GM19035 (cell line): ENCODE results near the gene MEIG1.
"Not testable (repeated sequence)": the region's sequence is repeated elsewhere in the genome, so short reads cannot be mapped to it uniquely, and the experiment has no call there.

Source experiments
- ATAC-seq: cut with Tn5 transposase; IDR thresholded peaks from one replicate; pipeline ENCODE4 v1.9.1; 2021; ENCODE audit not compliant: unreplicated experiment

Gene MEIG1

GRCh38 chr10:14959221-14960057 lies at the start of gene MEIG1:
Gene MEIG1 (plus strand): TSS chr10:14959388. CDS start chr10:14966469, 7,081 bp downstream.
- ATAC-seq = peak; percentile 83

DNA sequence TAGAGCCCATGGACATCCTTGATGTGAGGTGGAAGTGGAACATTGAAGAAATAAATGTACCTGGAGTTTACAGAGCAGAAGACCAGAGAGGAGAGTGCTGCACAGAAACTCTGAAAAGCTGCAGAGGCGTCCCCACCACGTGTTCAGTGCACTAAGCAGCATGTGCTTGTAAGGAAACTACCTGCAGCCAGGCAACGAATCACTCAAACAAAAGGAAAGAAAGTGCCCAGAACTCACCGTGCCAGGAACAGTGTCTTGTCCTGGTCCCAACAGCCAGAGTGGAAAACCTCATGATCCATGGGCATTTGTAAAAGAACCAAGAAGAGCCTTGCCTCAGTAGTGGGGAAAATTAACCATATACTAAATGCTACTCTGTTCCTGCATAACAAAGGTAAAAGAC lies 48.2 kb upstream of the MEIG1 start:
- ATAC-seq = no peak

DNA sequence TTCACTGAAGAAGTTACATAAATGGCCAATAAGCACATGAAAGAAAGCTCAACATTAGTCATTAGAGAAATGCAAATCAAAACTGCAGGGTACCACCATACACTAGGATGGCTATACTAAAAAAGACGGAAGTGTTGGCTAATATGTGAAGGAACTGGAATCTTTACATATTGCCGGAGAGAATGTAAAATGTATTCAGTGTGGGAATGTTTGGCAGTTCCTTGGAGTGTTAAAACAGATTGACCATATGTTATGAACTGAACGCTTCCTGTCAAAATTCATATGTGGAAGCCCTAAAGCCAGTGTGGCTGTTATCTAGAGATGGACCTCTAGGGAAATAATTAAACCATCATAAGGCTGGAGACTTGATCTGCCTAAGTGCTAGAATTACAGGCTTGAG lies 47.4 kb upstream of the MEIG1 start:
- ATAC-seq = no peak

- no peak for ATAC-seq
Measured at GRCh38 chr10:14916600-14916999, 42.6 kb upstream of the MEIG1 start.

DNA sequence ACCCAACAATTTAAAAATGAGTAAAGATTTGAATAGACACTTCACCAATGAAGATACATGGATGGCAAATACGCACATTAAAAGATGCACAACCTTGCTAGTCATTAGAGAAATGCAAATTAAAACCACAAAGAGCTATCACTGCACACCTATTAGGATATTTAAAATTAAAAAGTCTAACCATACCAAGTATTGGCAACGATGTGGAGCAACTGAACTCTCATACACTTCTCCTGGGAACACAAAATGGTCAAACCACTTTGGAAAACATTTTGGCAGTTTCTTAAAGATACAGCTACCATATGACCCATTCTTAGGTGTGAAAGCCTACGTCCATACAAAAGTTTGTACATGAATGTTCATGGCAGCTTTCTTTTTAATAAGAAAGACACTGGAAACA lies 41.4 kb upstream of the MEIG1 start:
- no peak for ATAC-seq

DNA sequence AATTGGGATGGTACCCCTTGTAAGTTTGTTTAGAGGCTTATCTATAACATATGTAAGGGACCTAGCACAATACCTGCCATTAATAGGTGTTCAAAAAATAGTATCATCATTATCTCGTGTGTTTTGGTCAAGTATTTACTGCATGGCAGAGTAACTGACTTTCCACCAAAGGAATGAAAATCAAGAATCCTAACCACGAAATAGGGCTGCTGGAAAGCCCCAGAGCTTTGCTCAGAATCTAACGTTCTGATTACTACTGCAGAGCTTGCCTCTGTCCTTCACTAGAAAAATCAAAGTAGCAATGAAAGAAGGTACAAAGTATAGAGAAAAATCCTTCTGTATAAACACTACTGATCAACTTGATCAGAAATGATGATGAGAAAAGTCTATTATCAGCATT lies 40.2 kb upstream of the MEIG1 start:
- ATAC-seq = no peak

DNA sequence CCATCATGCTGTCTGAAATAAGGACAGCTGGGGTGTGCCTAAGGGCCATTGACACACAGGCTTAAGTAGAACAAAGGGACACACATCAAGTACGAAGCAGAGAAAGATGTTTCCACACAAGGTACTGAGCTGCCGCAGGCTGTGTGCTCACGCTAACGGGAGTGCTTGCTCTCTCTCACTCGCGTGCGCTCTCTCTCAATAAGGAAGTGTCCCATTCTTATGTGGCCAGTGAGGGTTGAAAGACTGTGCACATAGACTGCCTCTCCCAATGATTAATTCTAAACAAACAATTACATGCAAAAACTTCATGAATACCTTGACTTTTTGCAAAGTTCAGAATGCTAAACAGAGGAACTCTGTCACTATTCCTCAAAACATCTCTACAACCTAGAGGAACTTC lies 35.2 kb upstream of the MEIG1 start:
- no peak for ATAC-seq

DNA sequence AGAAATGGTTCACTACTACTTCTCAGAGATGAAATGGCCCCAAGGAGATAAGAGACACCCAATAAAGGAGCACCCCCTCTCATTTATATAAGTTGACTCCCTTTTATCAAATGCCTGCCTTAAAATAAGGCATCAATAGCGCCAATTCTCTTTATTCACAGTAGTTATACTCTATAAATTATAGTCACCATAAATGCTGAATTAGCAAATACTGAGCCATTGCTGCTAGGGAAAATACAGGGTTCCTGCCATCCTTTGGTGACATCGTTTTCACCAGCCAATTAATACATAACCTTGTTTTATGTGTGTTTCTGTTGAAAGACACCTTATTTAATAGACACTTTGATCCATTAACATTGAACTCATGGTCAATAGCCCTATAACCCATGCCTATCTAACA lies 33.9 kb upstream of the MEIG1 start:
- ATAC-seq = no peak

GRCh38 chr10:14926061-14926470 lies 33.1 kb upstream of the MEIG1 start:
- no peak for ATAC-seq

GRCh38 chr10:14926722-14927416 lies 32.3 kb upstream of the MEIG1 start:
- peak; percentile 98 for ATAC-seq

GRCh38 chr10:14930610-14931009 lies 28.6 kb upstream of the MEIG1 start:
- no peak for ATAC-seq

DNA sequence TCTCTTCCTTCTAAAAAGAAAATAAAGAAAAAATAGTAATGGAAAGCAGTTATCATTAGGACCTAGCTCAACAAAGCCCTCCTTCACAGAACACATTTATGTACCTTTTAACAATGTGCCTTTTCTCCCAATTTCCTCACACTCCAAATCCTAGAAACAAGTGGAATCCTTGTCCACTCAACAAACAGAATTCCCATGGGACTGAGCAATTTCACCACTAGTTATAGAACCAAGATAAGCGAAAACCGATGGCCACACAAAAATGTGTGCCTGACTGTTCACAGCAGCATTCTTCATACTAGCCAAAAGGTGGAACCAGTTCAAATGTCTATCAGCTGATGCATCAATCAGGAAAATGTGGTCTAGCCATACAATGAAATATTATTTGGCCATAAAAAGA lies 22.6 kb upstream of the MEIG1 start:
- no peak for ATAC-seq

GRCh38 chr10:14938971-14939370 lies 20.2 kb upstream of the MEIG1 start:
- not testable (repeated sequence) for ATAC-seq

DNA sequence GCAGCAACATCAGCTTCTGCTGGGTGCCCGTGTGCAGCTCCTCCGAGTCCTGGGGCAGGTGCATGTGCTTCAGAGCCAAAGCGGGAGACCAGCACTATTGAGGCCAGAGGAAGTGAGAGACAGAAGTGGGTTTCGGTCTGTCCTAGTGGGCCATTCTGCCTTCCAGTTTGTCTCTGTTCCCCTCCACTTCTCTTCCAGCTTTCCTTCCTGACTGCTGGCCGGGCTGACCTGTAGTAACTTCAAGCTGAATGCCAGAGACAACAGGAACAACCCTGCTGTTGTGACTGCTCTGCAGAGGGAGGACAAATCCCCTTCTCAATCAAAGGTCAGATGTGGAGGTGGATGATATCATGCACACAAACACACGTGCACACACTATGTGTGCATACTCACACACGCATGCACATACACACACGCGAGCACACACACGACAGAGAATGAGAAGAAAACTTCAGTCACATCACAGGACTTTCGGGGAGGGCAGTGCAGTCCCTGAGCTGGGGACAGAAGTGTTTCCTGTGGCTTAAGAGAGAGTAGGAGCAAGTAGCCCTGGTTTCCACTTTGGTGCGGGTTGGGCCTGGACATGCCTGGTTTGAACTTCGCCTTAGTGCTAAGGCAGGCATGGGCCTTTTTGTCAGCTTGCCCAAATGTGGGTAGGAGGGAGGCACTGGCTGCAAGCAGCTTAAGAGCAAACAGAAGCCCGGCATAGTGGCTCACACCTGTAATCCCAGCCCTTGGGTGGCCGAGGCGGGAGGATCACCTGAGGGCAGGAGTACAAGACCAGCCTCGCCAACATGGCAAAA lies 16.8 kb upstream of the MEIG1 start:
- ATAC-seq = peak; percentile 90

- ATAC-seq = not testable (repeated sequence)
Measured at GRCh38 chr10:14942950-14943338, 16.2 kb upstream of the MEIG1 start.

DNA sequence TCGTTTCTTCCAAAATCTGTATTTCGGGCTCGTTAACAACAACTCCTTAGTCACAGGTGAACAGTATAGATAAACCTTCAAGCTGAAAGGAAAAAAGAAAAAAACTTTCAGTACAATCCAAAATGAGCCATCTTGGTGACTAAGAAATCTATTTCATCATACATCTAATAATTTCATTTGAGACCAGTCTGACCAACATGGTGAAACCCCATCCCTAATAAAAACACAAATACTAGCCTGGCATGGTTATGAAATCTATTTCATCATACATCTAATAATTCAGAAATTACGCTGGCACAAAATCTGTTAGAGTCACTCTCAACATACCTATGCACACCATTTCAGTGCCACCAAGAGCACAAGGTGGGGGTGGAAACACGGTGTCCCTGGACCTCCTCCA lies 14.1 kb upstream of the MEIG1 start:
- no peak for ATAC-seq

GRCh38 chr10:14947268-14947667 lies 11.9 kb upstream of the MEIG1 start:
- no peak for ATAC-seq

DNA sequence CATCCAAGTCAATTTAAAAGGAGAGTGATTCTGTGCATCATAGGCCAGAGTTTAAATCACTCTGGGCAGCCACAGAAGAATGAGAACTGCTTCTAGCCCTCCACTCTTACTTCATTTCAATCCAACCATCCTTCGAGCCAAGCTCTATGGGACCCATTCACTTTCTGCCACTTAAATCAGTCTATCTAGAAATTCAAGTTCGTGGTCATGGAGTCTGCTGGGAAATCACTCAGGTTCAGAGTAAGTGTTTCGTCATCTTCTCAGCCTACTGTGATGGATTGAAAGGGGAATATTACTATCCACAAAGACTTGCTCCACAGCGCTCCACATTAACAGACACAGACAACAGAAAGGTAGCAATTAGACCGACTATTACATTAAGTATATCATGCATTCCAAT lies 9.9 kb upstream of the MEIG1 start:
- no peak for ATAC-seq

DNA sequence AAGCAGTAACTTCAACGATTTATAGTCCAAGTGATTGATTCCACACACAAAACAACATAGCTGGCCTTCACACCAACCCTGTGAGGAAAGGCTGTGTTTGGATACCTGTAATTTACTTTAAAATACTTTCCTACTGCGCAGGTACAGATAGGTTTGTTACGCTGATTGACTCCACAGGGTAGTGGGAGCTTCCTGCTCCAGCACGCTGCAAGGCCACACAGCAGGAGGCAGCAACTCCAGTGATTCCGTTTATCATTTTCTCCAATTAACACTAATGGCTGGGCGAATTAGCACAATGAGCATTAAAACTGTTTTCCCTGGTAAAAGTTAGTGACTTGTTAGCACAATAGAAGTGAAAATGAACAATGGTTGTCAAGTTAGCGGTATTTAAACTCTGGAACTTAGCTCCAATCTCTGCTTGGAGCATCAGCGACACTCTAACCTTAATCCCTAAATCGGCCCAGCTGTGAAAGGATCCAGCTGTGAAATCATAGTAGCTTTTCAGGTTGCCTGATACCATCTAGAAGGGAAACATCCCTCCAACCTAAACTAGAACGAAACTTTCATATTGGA lies 6.3 kb upstream of the MEIG1 start:
- ATAC-seq = no peak

GRCh38 chr10:14953424-14954000 lies 5.7 kb upstream of the MEIG1 start:
- peak; percentile 44 for ATAC-seq
